ENCODE results near the gene OR8J3.

OR8J3 gene

DNA sequence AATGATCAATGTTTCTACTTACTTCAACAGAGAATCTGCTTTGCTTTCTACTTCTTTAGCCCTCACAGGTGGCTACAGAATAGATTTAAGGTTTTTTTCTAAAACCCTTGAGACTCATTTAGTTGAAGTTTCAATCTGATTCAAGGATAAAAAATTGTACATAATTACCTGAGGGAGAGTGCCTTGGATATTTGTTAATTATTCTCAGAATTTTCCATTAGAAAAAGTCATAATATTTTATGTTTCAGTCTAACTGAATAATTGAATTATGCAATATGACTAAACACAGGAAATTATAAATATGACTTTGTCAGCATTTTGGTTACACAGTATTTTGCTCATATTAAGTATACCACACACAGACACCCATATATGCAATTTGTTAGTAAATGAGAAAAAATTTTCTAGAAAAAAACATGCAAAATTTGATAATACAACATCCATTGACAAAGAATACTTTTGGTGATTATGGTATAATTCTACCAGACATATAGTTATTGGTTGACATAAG, at the start of gene OR8J3:
TSS of gene OR8J3 (minus strand) at position 51 of the 511 bp plus-strand sequence. CDS start 2,483 bp downstream, outside the sequence.
- Histone ChIP-seq H3K36me3 (no peaks in the 10 kb centered on the region), H3K27ac (no peak within 1 kb of the TSS), H3K4me1 (ENCODE audit: control insufficient read depth in 1 of 2, insufficient read depth in 1 of 2, low read depth in 1 of 2, low read length in 1 of 2) (no peaks in the 10 kb centered on the region), H3K27me3 (no peaks in the 10 kb centered on the region), H3K4me3 (ENCODE audit: low read depth in 1 of 2, low read length in 1 of 2) (no peak within 1 kb of the TSS), H3K9me3 (no peaks in the 10 kb centered on the region)
- TF ChIP-seq CTCF (IDR thresholded peaks at IDR 0.05) = no peak

- no peaks in the 10 kb centered on the region for H3K4me1 ChIP-seq (ENCODE audit: control insufficient read depth in 1 of 2, insufficient read depth in 1 of 2, low read depth in 1 of 2, low read length in 1 of 2)
- no peaks in the 10 kb centered on the region for H3K27me3 ChIP-seq
- H3K9me3 ChIP-seq = peaks cover 2% of the 10 kb centered on the region
- H3K27ac ChIP-seq = no peak overlapping the region
- no peak overlapping the region for H3K4me3 ChIP-seq (ENCODE audit: low read depth in 1 of 2, low read length in 1 of 2)
- H3K36me3 ChIP-seq = no peaks in the 10 kb centered on the region
- no peak for TF ChIP-seq CTCF (IDR thresholded peaks at IDR 0.05)
Measured at GRCh38 chr11:56188602-56189001, 48.6 kb upstream of the OR8J3 start.

DNA sequence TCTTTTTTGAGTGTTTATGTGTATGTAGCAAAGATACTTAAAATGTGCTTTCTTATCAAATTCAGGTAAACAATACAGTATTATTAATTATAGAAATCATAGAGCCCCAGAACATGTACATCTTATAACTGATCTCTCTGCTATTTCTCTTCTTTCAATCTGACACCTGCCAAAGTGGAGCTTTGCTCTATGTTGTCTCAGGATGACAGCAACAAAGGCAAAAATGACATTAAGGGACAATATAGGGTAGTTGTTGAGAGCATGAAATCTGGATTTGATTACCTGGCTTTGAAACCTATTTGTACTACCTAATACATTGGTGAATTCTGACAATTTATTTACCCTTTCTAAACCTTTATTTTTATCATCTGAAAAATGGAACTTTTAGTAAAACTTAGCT, 43.5 kb upstream of the OR8J3 start:
- no peak for TF ChIP-seq CTCF (IDR thresholded peaks at IDR 0.05)
- Histone ChIP-seq H3K27me3 (no peaks in the 10 kb centered on the region), H3K4me3 (ENCODE audit: low read depth in 1 of 2, low read length in 1 of 2) (no peak overlapping the region), H3K27ac (no peak overlapping the region), H3K9me3 (peaks cover 2% of the 10 kb centered on the region), H3K36me3 (no peaks in the 10 kb centered on the region), H3K4me1 (ENCODE audit: control insufficient read depth in 1 of 2, insufficient read depth in 1 of 2, low read depth in 1 of 2, low read length in 1 of 2) (no peaks in the 10 kb centered on the region)

- no peaks in the 10 kb centered on the region for H3K27me3 ChIP-seq
- H3K9me3 ChIP-seq = no peaks in the 10 kb centered on the region
- no peaks in the 10 kb centered on the region for H3K36me3 ChIP-seq
- no peaks in the 10 kb centered on the region for H3K4me1 ChIP-seq (ENCODE audit: control insufficient read depth in 1 of 2, insufficient read depth in 1 of 2, low read depth in 1 of 2, low read length in 1 of 2)
- no peak within 1 kb of the TSS for H3K27ac ChIP-seq
- H3K4me3 ChIP-seq (ENCODE audit: low read depth in 1 of 2, low read length in 1 of 2) = no peak within 1 kb of the TSS
- no peak for TF ChIP-seq CTCF (IDR thresholded peaks at IDR 0.05)
Measured at GRCh38 chr11:56176318-56176717, 36.3 kb upstream of the OR8J3 start, which contains the start of gene OR5J2. Gene OR5J2, plus strand, starts transcription at chr11:56176618. Its CDS starts 0 bp downstream, at chr11:56176618.

DNA sequence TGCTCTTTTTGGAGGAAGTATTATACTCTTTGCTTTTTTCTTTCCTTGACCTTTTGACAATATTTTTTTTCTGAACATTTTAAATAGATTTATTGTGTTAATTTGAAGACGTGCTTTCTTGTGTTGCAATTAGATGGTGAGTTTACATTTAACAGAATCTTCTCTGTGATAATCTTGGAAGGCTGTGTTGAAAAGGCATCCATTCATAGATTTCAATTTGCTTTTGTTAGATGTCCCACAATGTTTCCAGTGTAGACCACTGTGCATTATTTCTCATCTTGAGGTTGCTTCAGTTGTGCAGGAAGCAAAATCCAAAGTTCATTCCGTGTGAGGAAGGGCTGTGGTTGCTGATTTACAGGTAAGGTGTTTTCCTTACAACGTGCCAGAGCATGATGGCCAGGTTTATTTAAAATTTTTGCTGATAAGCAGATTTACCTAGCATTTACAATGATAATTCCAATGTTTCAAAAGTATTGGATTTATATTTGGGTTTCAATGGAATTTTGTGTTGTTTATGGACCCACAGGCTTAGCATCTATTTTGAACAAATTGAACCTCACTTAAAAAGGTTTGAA, 32.3 kb upstream of the OR8J3 start:
- no peak overlapping the region for H3K27ac ChIP-seq
- no peaks in the 10 kb centered on the region for H3K36me3 ChIP-seq
- no peak for TF ChIP-seq CTCF (IDR thresholded peaks at IDR 0.05)
- H3K4me1 ChIP-seq (ENCODE audit: control insufficient read depth in 1 of 2, insufficient read depth in 1 of 2, low read depth in 1 of 2, low read length in 1 of 2) = no peaks in the 10 kb centered on the region
- H3K9me3 ChIP-seq = no peaks in the 10 kb centered on the region
- no peaks in the 10 kb centered on the region for H3K27me3 ChIP-seq
- H3K4me3 ChIP-seq (ENCODE audit: low read depth in 1 of 2, low read length in 1 of 2) = no peak overlapping the region
